GM12878 (cell line): ENCODE results near the gene ANKRD13D. TPM values are rescaled to one million over a fixed set of nuclear protein-coding genes. Genes with fewer than 3 reads are reported as not detected.

Experiments
- ATAC-seq: fragments of 200-7000 bp; cut with Tn5 transposase; 3 replicates; pipeline ENCODE4 v1.9.1; 2020; ENCODE audit warnings: mild to moderate bottlenecking, moderate library complexity
- BruUV-seq: library from RNA; stranded (reverse); fragments of 400-500 nt; replicated peaks from 2 replicates; lab custom pipeline; 2021; lab: Mats Ljungman, UMichigan
- CTCF ChIA-PET: fragments of 300-600 bp; sonication (Branson Sonifier 250); formaldehyde crosslinking; extraction: SDS; loops from one replicate; lab custom pipeline; 2021; ENCODE audit warnings: inconsistent platforms; lab: Yijun Ruan, JAX
- POLR2A ChIA-PET: fragments of 350-600 bp; formaldehyde crosslinking; extraction: SDS; loops from one replicate; lab custom pipeline; 2021; ENCODE audit warnings: inconsistent platforms; lab: Charles Lee
- RAD21 ChIA-PET: fragments of 300-600 bp; sonication (Branson Sonifier 250); formaldehyde crosslinking; loops from one replicate; lab custom pipeline; 2023; ENCODE audit warnings: antibody characterized with exemption; ENCODE audit not compliant: unreplicated experiment; lab: Charles Lee
- SMC1A ChIA-PET: fragments of 300-600 bp; sonication (Branson Sonifier 250); formaldehyde crosslinking; loops from one replicate; lab custom pipeline; 2023; ENCODE audit not compliant: unreplicated experiment, uncharacterized antibody; lab: Charles Lee
- DNase-seq: peaks from one replicate; pipeline ENCODE4 v3.0.0-alpha.2; 2011; ENCODE audit warnings: low read depth, low spot score
- FAIRE-seq: peaks from 3 replicates; lab custom pipeline; 2011; peaks lifted over from hg19 to GRCh38; lab: Jason Lieb, UNC
- H2AFZ ChIP-seq: 2 replicates; pipeline ENCODE4 v1.6.0; 2011; ENCODE audit warnings: low read depth, low read length, control low read depth; ENCODE audit not compliant: control insufficient read depth
- H3K27ac ChIP-seq: 2 replicates; pipeline ENCODE4 v1.5.1; 2011; ENCODE audit warnings: control low read depth; ENCODE audit not compliant: control insufficient read depth, insufficient read depth
- H3K27me3 ChIP-seq, 2 experiments: replicated peaks in 1 of 2; 2 replicates each; pipeline versions ENCODE4 v1.6.0 to v1.6.1; 2011; ENCODE audit warnings: low read length in 1 of 2; ENCODE audit not compliant: control insufficient read depth in 2 of 2, insufficient read depth in 2 of 2
- H3K36me3 ChIP-seq, 2 experiments: 2 replicates each; pipeline ENCODE4 v1.5.1; 2011; ENCODE audit warnings: low read length in 1 of 2; ENCODE audit not compliant: control insufficient read depth in 2 of 2, insufficient read depth in 2 of 2
- H3K4me1 ChIP-seq: 2 replicates; pipeline ENCODE4 v1.6.1; 2011; ENCODE audit warnings: mild to moderate bottlenecking, low read length, moderate library complexity, mixed read lengths; ENCODE audit not compliant: control insufficient read depth, insufficient read depth
- H3K4me2 ChIP-seq: 2 replicates; pipeline ENCODE4 v1.6.0; 2011; ENCODE audit warnings: control low read depth; ENCODE audit not compliant: control insufficient read depth, insufficient read depth
- H3K4me3 ChIP-seq: fragments of 200-600 bp; sonication (generic); 2 replicates; pipeline ENCODE4 v1.5.1; 2016
- H3K79me2 ChIP-seq: 2 replicates; pipeline ENCODE4 v1.6.0; 2011; ENCODE audit warnings: low read length; ENCODE audit not compliant: control insufficient read depth, insufficient read depth
- H3K9ac ChIP-seq: 2 replicates; pipeline ENCODE4 v1.8.0; 2011; ENCODE audit warnings: low read length, control low read depth, mixed read lengths; ENCODE audit not compliant: control insufficient read depth, insufficient read depth
- H3K9me3 ChIP-seq: replicated peaks from 3 replicates; pipeline ENCODE4 v1.5.1; 2011; ENCODE audit warnings: mild to moderate bottlenecking, low read length; ENCODE audit not compliant: control insufficient read depth, insufficient read depth
- H4K20me1 ChIP-seq: 2 replicates; pipeline ENCODE4 v1.6.0; 2011; ENCODE audit not compliant: control insufficient read depth, insufficient read depth
- BACH1 ChIP-seq: fragments of 450-650 bp; IDR thresholded peaks from 2 replicates; pipeline ENCODE4 v1.6.1; 2017; ENCODE audit warnings: mild to moderate bottlenecking, borderline replicate concordance
- CBFB ChIP-seq: IDR thresholded peaks from 2 replicates; pipeline ENCODE4 v1.6.1; 2016; ENCODE audit warnings: antibody characterized with exemption, low read depth
- CBX5 ChIP-seq: sonication (generic); IDR thresholded peaks from 2 replicates; pipeline ENCODE4 v1.6.1; 2016; ENCODE audit warnings: low read depth, moderate library complexity, mild to moderate bottlenecking, inconsistent platforms
- HDAC2 ChIP-seq: fragments of 200-600 bp; sonication (generic); IDR thresholded peaks from 2 replicates; pipeline ENCODE4 v1.6.1; 2017
- NFYA ChIP-seq: IDR thresholded peaks from 2 replicates; pipeline ENCODE4 v1.6.1; 2011; ENCODE audit warnings: low read depth, mild to moderate bottlenecking, low read length, improper control_type of control experiment, borderline replicate concordance
- NFYB ChIP-seq: IDR thresholded peaks from 2 replicates; pipeline ENCODE4 v1.6.1; 2011; ENCODE audit warnings: low read depth, mild to moderate bottlenecking, low read length, improper control_type of control experiment, moderate library complexity; ENCODE audit not compliant: insufficient read depth
- RB1 ChIP-seq: fragments of 450-650 bp; formaldehyde crosslinking; IDR thresholded peaks from 2 replicates; pipeline ENCODE4 v1.6.1; 2017; ENCODE audit warnings: mild to moderate bottlenecking, borderline replicate concordance
- RCOR1 ChIP-seq: conservative IDR thresholded peaks from 2 replicates; pipeline ENCODE4 v1.6.1; 2012; ENCODE audit warnings: low read depth, low read length, improper control_type of control experiment
- SIN3A ChIP-seq: IDR thresholded peaks from 2 replicates; pipeline ENCODE4 v1.6.1; 2012; ENCODE audit warnings: low read depth, low read length, improper control_type of control experiment
- SMAD5 ChIP-seq: IDR thresholded peaks from 2 replicates; pipeline ENCODE4 v1.6.1; 2016; ENCODE audit warnings: antibody characterized with exemption, low read depth
- SREBF2 ChIP-seq: IDR thresholded peaks from 2 replicates; pipeline ENCODE4 v1.6.1; 2012; ENCODE audit warnings: mild to moderate bottlenecking, low read length
- ZBED1 ChIP-seq: IDR thresholded peaks from 2 replicates; pipeline ENCODE4 v1.6.1; 2016; ENCODE audit warnings: borderline replicate concordance
- ZNF622 ChIP-seq: fragments of 450-650 bp; IDR thresholded peaks from 2 replicates; pipeline ENCODE4 v1.6.1; 2017; ENCODE audit warnings: mild to moderate bottlenecking, inconsistent platforms
- WGBS: methylation state at CpG from one replicate; pipeline ENCODE4 v1.1.6; 2016; ENCODE audit warnings: low lambda C conversion rate; ENCODE audit not compliant: insufficient replicate concordance, insufficient coverage; ENCODE audit errors: missing lambda C conversion rate; 5-methylcytosine and 5-hydroxymethylcytosine counted together
- in situ Hi-C: fragments of 300-500 bp; cut with MboI; formaldehyde crosslinking; loops from 9 replicates; pipeline ENCODE4 v1.14.3; 2018; ENCODE audit warnings: mixed read lengths
- intact Hi-C: fragments of 100-400 bp; cut with micrococcal nuclease; formaldehyde crosslinking; loops from one replicate; pipeline ENCODE4 v1.14.2; 2022; ENCODE audit not compliant: unreplicated experiment
- polyA plus RNA-seq, 11 experiments: library from polyadenylated mRNA; depleted of rRNA in 4 of 11; unstranded in 6 of 11; stranded (reverse) in 5 of 11; fragments of >200 nt; fragmentation: Nextera tagmentation in 4 of 11; fragmentation: Illumina TruSeq in 1 of 11; extraction: Ambion mirVana in 4 of 11; extraction: Trizol in 1 of 11; gene quantifications; 1 replicate in 1 of 11; 2 replicates in 10 of 11; pipeline versions ENCODE4 v1.2.1 to v1.2.3, GENCODE V29; 2011 to 2016; ENCODE audit warnings: inconsistent platforms in 2 of 11, missing spikeins in 2 of 11, low read depth in 1 of 11
- total RNA-seq, 4 experiments: library from RNA; depleted of rRNA in 3 of 4; stranded (reverse); fragments of >200 nt in 3 of 4; fragmentation: Illumina TruSeq in 1 of 4; extraction: Trizol in 1 of 4; gene quantifications; 2 replicates each; pipeline versions ENCODE4 v1.2.1 to v1.2.3, GENCODE V29; 2013 to 2021
- TF ChIP-seq, protein P1 (sequence below): fragments of 450-650 bp; IDR thresholded peaks from 2 replicates; pipeline ENCODE4 v1.6.1; 2014; ENCODE audit warnings: mild to moderate bottlenecking

ANKRD13D gene
- total and polyA plus RNA-seq, 10 of the 15 experiments (the other 5 are each of a cell fraction or from before 2014, with no cell fraction given) = 2.0 to 56.2 (median 21.4) TPM

DNA sequence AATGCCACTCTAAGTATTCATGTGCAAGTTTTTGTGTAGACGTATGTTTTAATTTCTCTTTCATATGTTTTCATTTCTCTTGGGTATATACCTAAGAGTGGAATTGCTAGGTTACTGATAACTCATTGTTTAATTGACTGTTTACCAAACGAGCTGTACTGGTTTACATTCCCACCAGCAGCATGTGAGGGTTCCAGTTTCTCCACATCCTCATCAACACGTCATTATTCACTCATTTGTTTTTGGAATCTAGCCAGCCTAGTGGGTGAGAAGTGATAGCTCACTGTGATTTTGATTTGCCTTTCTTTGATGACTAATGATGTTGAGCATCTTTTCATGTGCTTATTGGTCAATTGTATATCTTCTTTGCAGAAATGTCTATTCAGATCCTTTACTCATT, 4.0 kb downstream of the ANKRD13D start:
- no peak for FAIRE-seq
- ChIA-PET POLR2A (interaction anchor here (0.6 to 1.3 kb wide), 3 partner anchors 15 to 220 kb away, joined by 4 to 6 read pairs (median 5); no protein-coding TSS in a partner anchor), RAD21 (interaction anchor here (0.8 to 1.1 kb wide), 4 partner anchors 15 to 89 kb away, joined by 3 read pairs; no protein-coding TSS in a partner anchor), SMC1A (interaction anchor here (0.7 to 2.2 kb wide), 6 partner anchors 10 to 88 kb away, joined by 3 to 12 read pairs (median 4); no protein-coding TSS in a partner anchor), CTCF (interaction anchor here (1.3 to 4.2 kb wide), 4 partner anchors 19 to 31 kb away, joined by 3 to 21 read pairs (median 4); no protein-coding TSS in a partner anchor)
- in situ Hi-C loops = no loop called here
- Histone ChIP-seq H2AFZ (no peak overlapping the region), H3K27me3 (no peaks in the 10 kb centered on the region), H3K9ac (no peak overlapping the region), H3K9me3 (peaks cover 10% of the 10 kb centered on the region), H4K20me1 (no peaks in the 10 kb centered on the region), H3K4me2 (no peak overlapping the region), H3K27ac (no peak overlapping the region), H3K4me1 (peaks cover 10% of the 10 kb centered on the region), H3K36me3 (peaks cover 8 to 20% of the 10 kb centered on the region in 2 experiments), H3K79me2 (peaks cover 16% of the 10 kb centered on the region), H3K4me3 (no peak overlapping the region)
- 39% methylated on average over 3 of the region's 3 CpGs for WGBS
- no TSS peak for BruUV-seq
- no peak for TF ChIP-seq NFYA
- TF ChIP-seq NFYB = no peak
- TF ChIP-seq BACH1 = no peak
- no peak for TF ChIP-seq HDAC2
- TF ChIP-seq ZBED1 = no peak
- TF ChIP-seq SREBF2 = no peak
- TF ChIP-seq RB1 = no peak
- TF ChIP-seq CBFB = no peak
- no peak for TF ChIP-seq SIN3A
- no peak for DNase-seq
- intact Hi-C loops = no loop called here
- ATAC-seq = no peak

DNA sequence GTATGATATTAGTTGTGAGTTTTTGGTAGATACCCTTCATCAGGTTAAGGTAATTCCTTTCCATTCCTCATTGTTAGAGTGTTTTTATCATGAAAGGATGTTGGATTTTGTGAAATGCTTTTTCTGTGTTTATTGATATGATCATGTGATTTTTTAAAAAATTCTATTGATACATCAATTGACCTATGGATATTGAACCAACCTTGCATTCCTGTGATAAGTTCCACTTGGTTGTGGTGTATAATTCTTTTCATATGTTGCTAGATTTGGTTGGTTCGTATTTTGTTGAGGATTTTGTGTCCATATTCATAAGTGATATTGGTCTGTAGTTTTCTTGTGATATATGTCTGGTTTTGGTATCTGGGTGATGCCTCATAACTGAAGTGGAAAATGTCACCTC, 6.7 kb downstream of the ANKRD13D start:
- Histone ChIP-seq H3K36me3 (peaks cover 19 to 20% of the 10 kb centered on the region in 2 experiments), H3K79me2 (peaks cover under 1% of the 10 kb centered on the region), H3K27ac (no peak overlapping the region), H3K4me1 (no peaks in the 10 kb centered on the region), H3K4me2 (no peak overlapping the region), H3K4me3 (no peak overlapping the region), H2AFZ (no peak overlapping the region), H3K27me3 (no peaks in the 10 kb centered on the region), H3K9ac (no peak overlapping the region), H4K20me1 (no peaks in the 10 kb centered on the region), H3K9me3 (peaks cover 10% of the 10 kb centered on the region)
- intact Hi-C loops = no loop called here
- WGBS = 100% methylated on average over 1 of the region's 1 CpG
- SMC1A ChIA-PET = interaction anchor here (1.2 kb wide), 1 partner anchor 31 kb away, joined by 3 read pairs; no protein-coding TSS in a partner anchor
- no peak for DNase-seq
- CTCF ChIA-PET = interaction anchor here (2.1 kb wide), 1 partner anchor 33 kb away, joined by 6 read pairs; no protein-coding TSS in a partner anchor
- no peak for FAIRE-seq
- BruUV-seq = no TSS peak
- no peak for TF ChIP-seq RCOR1
- no peak for TF ChIP-seq ZNF622
- TF ChIP-seq CBX5 = peak; percentile 73; the same call in 1 of the 2 replicates
- no peak for TF ChIP-seq SMAD5
- TF ChIP-seq, protein P1, sequence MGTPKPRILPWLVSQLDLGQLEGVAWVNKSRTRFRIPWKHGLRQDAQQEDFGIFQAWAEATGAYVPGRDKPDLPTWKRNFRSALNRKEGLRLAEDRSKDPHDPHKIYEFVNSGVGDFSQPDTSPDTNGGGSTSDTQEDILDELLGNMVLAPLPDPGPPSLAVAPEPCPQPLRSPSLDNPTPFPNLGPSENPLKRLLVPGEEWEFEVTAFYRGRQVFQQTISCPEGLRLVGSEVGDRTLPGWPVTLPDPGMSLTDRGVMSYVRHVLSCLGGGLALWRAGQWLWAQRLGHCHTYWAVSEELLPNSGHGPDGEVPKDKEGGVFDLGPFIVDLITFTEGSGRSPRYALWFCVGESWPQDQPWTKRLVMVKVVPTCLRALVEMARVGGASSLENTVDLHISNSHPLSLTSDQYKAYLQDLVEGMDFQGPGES = no peak
- POLR2A ChIA-PET = no interaction called here
- in situ Hi-C loops = no loop called here
- no peak for ATAC-seq
- RAD21 ChIA-PET = no interaction called here
